HG02623 (cell line): ENCODE measurements around the gene RPUSD2.

Source experiments
- ATAC-seq: cut with Tn5 transposase; IDR thresholded peaks from one replicate; pipeline ENCODE4 v1.9.1; 2021; ENCODE audit warnings: moderate library complexity; ENCODE audit not compliant: unreplicated experiment

The RPUSD2 gene

DNA sequence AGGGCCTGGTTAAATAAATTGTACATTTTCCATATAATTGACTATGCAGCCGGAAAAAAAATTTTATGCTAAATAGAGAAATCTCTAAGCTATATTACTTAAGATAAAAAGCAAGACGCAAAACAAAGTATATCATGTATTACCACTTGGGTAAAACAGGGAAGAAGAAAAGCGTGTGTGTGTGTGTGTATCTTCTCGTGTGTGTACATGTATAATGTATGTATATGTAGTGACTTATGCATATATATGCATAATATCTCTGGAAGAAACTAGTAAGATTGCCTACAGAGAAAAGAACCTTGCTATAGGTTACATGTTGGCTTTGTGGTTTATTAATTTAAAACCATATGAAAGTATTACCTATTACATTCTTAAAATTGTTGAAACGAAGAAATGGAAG lies 44.0 kb downstream of the RPUSD2 start:
- no peak for ATAC-seq

DNA sequence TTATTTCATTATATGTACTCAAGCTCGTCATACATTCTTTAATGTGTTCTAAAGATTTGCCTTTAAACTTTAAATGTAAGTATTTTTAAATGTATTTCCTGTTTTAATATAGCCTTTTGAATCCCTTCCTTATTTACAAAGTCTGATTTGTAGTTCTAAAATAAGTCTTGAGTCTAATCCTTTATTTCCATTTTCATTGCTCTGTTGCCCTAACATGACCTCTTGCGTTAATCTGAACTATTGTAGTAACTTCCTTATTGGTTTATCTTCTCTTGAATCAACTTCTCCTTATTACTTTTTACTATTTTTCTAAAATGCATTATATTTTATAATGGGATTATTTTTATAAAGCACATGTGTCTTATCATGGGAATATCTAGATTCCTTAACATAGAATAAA lies 48.9 kb downstream of the RPUSD2 start:
- no peak for ATAC-seq

DNA sequence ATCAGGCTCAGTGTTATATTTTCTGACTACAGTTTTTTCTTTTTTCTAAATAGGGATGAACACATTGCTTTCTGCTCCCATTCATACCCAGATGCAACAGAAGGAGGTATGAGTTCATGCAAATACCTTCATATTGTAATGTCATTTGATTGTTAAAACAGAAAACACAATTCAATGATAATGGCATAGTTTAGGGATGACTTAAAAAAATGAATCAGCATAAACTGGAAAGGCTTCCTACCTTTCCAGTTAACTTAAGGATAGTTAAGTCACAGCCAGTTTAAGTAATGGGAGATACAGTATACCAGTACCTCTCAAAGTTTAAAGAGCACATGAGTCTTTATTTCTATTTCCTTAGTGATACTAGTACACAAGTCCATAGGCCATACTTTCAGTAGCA lies 49.8 kb downstream of the RPUSD2 start:
- ATAC-seq: no peak

DNA sequence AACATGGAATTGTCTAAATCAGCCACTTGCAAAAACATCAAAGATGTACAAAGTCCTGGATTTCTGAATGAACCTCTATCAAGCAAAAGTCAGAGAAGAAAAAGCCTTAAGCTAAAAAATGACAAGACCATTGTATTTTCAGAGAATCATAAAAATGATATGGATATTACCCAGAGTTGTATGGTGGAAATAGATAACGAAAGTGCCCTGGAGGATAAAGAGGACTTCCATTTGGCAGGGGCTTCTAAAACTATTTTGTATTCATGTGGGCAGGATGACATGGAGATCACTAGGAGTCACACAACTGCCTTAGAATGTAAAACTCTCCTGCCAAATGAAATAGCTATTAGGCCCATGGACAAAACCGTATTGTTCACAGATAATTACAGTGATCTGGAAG lies 54.3 kb downstream of the RPUSD2 start:
- no peak for ATAC-seq
